ENCODE results near the gene ACER2. TPM values are rescaled to one million over a fixed set of nuclear protein-coding genes. Genes with fewer than 3 reads are reported as not detected.

ACER2 gene
- total and polyA plus RNA-seq, 2 of the 8 experiments (the other 6 are each of a cell fraction or from before 2014, with no cell fraction given) = 7.4 to 8.8 TPM

DNA sequence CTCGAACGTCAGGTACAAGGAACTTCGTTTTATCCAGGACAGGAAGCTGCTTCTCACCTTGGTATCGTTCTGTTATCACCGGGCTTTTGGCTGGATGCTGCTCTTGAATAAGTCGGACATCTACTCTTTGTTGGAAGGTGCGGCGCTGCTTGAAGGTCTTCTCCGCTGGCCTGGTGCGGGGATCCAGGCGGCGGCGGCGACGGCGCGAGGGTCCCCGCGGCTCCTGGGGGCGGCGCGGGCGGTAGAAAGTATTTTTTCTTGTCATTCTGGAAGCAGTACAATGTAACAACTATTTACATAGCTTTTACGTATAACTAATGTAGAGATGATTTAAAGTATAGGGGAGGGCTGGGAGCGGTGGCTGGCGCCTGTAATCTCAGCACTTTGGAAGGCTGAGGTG lies 52.3 kb downstream of the ACER2 start:
- Histone ChIP-seq H2BK12ac (ENCODE audit: low read depth, low read length) (no peak overlapping the region), H3K36me3 (ENCODE audit: control insufficient read depth in 2 of 4, insufficient read depth in 4 of 4, low read length in 3 of 4) (no peaks in the 10 kb centered on the region), H3K27me3 (replicated peaks in 1 of 4; ENCODE audit: control insufficient read depth in 3 of 4, extremely low read depth in 1 of 4, insufficient read depth in 3 of 4, low read length in 3 of 4) (peaks cover 0 to 2% (median 0%) of the 10 kb centered on the region in 4 experiments; a peak in 2 of 7 replicates), H3K56ac (replicated peaks; ENCODE audit: insufficient read length, low read depth, low read length) (no peak overlapping the region), H3K9me3 (ENCODE audit: insufficient read depth in 2 of 2, low read depth in 1 of 2, low read length in 1 of 2) (peaks cover 0 to 5% of the 10 kb centered on the region in 2 experiments; a peak in 1 of 4 replicates), H3K79me1 (ENCODE audit: low read depth, low read length) (no peaks in the 10 kb centered on the region), H2AFZ (ENCODE audit: low read length) (no peak overlapping the region), H3K79me2 (ENCODE audit: control insufficient read depth in 1 of 2, insufficient read depth in 2 of 2, low read length in 2 of 2) (no peaks in the 10 kb centered on the region), H2BK20ac (ENCODE audit: low read length) (no peak overlapping the region), H3K18ac (ENCODE audit: extremely low read depth, low read length) (no peak overlapping the region), H3K27ac (ENCODE audit: low read depth, low read length) (no peak overlapping the region), H4K8ac (ENCODE audit: extremely low read depth, insufficient read depth, low read length) (no peak overlapping the region), H3K4me2 (ENCODE audit: insufficient read depth in 1 of 2, low read depth in 2 of 2, low read length in 2 of 2) (no peak overlapping the region), H3K14ac (ENCODE audit: insufficient read length) (no peak overlapping the region), H4K5ac (ENCODE audit: insufficient read length, low read depth, low read length) (no peak overlapping the region), H4K20me1 (replicated peaks in 1 of 2; ENCODE audit: control insufficient read depth in 1 of 2, insufficient read depth in 2 of 2, low read length in 2 of 2) (no peaks in the 10 kb centered on the region), H3K4ac (replicated peaks; ENCODE audit: insufficient read length, low read depth, low read length) (no peak overlapping the region), H3K4me1 (replicated peaks in 1 of 4; ENCODE audit: control insufficient read depth in 3 of 4, insufficient read depth in 4 of 4, low read length in 3 of 4) (peaks cover 0 to 6% (median 3%) of the 10 kb centered on the region in 4 experiments; a peak in 2 of 7 replicates), H2BK15ac (ENCODE audit: low read length) (no peak overlapping the region), H3K4me3 (ENCODE audit: extremely low read depth in 1 of 4, insufficient read depth in 2 of 4, low read depth in 3 of 4, low read length in 4 of 4) (no peak overlapping the region), H3K23me2 (ENCODE audit: low read depth, low read length) (no peaks in the 10 kb centered on the region), H4K91ac (replicated peaks; ENCODE audit: insufficient read length, low read length) (no peak overlapping the region), H2AK5ac (ENCODE audit: low read depth, low read length) (no peak overlapping the region), H2BK120ac (replicated peaks; ENCODE audit: low read depth, low read length) (no peak overlapping the region), H3K9ac (replicated peaks in 1 of 4; ENCODE audit: extremely low read depth in 1 of 4, low read depth in 3 of 4, low read length in 3 of 4) (no peak overlapping the region), H2BK5ac (ENCODE audit: low read depth, low read length) (no peak overlapping the region), H3K23ac (ENCODE audit: insufficient read length) (no peak overlapping the region)
- 91% methylated on average over 19 of the region's 26 CpGs; no CpG with 5 or more reads in 1 of the 2 experiments for WGBS, 2 experiments (ENCODE audit: extremely low coverage in 1 of 2, insufficient coverage in 1 of 2, insufficient read length in 1 of 2, insufficient replicate concordance in 2 of 2, low coverage in 1 of 2, low lambda C conversion rate in 2 of 2, missing lambda C conversion rate in 1 of 2)
- CTCF ChIA-PET (ENCODE audit: partially characterized antibody) = interaction anchor here (0.6 to 7.3 kb wide), 11 partner anchors 14 to 461 kb away, joined by 3 to 72 read pairs (median 3); no protein-coding TSS in a partner anchor
- POLR2A ChIA-PET (ENCODE audit: partially characterized antibody) = interaction anchor here (1.0 to 1.8 kb wide), 3 partner anchors 81 to 409 kb away, joined by 3 to 12 read pairs (median 4); partner anchors contain the start of gene RPS6
- DNase-seq (ENCODE audit: low read depth in 1 of 2, low spot score in 2 of 2) = no peak
- FAIRE-seq = no peak
- TF ChIP-seq RNF2 (IDR thresholded peaks at IDR 0.05; ENCODE audit: borderline replicate concordance, low read depth, low read length, missing control alignments, poor library complexity, severe bottlenecking) = no peak
- TF ChIP-seq, protein P1, sequence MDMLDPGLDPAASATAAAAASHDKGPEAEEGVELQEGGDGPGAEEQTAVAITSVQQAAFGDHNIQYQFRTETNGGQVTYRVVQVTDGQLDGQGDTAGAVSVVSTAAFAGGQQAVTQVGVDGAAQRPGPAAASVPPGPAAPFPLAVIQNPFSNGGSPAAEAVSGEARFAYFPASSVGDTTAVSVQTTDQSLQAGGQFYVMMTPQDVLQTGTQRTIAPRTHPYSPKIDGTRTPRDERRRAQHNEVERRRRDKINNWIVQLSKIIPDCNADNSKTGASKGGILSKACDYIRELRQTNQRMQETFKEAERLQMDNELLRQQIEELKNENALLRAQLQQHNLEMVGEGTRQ (IDR thresholded peaks at IDR 0.05; ENCODE audit: low read length) = no peak
- no peak for TF ChIP-seq SP2 (IDR thresholded peaks at IDR 0.05; ENCODE audit: low read length)
- TF ChIP-seq EP300 (IDR thresholded peaks at IDR 0.05; ENCODE audit: borderline replicate concordance in 1 of 2, low read depth in 2 of 2, low read length in 2 of 2) = no peak
- no peak for TF ChIP-seq EGR1 (IDR thresholded peaks at IDR 0.05; ENCODE audit: borderline replicate concordance, low read depth, low read length)
- TF ChIP-seq NRF1 (IDR thresholded peaks at IDR 0.05; ENCODE audit: low read depth, low read length) = no peak
- no peak for TF ChIP-seq BCL11A (IDR thresholded peaks at IDR 0.05; ENCODE audit: low read depth in 2 of 2, low read length in 2 of 2)

All from H1 (cell line).